ENCODE results near the gene RTEL1.
"Not testable (repeated sequence)": the region's sequence is repeated elsewhere in the genome, so short reads cannot be mapped to it uniquely, and the experiment has no call there.

The RTEL1 gene

DNA sequence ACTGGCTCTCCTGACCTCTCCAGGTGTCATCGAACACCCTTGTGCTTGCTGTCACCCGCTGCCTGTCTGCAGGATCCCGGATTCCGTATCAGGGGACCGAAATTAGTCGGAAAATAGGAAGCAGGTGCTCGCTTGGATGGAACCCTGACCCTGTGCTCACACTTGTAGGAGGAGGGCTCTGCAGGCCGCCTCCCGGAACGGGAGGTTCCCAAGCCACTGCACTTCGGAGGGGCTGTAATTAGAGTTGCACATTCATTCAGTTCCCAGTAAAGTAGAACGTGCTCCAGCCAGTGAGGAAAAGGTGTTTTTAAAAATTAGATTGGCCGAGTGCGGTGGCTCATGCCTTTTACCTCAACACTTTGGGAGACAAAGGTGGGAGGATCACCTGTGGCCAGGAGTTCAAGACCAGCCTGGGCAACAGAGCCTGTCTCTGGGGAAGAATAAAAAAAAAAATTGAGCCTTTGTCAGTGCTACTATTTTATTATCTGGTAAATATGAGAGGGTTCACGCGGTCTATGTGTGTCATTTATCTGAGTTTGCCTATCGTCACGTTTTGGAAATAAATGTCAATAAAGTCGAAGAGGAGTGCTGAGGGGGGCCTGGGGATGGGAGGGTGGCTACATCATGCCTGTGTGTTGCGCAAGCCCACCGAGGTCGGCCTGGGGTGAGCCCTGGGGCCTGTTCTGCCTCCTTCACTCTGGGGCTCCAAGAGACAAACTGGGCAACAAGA is 29.7 kb upstream of the RTEL1 start:
- peak; percentile 78 to 81 for DNase-seq

DNA sequence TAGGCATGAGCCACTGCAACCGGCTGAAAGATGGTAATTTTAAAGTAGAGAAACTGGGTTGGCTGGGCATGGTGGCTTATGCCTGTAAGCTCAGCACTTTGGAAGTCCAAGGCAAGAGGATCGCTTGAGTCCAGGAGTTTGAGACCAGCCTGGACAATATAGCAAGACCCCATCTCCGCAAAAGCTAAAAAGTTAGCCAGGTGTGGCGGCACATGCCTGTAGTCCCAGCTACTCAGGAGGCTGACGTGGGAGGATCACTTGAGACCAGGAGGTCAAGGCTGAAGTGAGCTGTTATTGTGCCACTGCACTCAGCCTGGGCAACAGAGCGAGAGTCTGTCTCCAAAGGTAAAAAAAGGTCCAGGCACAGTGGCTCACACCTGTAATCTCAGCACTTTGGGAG is 27.2 kb upstream of the RTEL1 start:
- DNase-seq: not testable (repeated sequence)

DNA sequence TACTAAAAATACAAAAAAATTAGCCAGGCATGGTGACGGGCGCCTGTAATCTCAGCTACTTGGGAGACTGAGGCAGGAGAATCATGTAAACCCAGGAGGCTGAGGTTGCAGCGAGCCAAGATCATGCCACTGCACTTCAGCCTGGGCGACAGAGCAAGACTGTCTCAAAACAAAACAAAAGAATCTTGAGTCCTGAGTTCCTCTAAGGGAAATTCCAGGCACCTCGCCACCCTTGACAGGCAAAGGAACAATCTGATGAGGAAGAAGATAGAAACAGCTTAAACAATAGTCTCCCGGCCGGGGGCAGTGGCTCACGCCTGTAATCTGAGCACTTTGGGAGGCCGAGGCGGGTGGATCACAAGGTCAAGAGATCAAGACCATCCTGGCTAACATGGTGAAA is 26.7 kb upstream of the RTEL1 start:
- not testable (repeated sequence) for DNase-seq

DNA sequence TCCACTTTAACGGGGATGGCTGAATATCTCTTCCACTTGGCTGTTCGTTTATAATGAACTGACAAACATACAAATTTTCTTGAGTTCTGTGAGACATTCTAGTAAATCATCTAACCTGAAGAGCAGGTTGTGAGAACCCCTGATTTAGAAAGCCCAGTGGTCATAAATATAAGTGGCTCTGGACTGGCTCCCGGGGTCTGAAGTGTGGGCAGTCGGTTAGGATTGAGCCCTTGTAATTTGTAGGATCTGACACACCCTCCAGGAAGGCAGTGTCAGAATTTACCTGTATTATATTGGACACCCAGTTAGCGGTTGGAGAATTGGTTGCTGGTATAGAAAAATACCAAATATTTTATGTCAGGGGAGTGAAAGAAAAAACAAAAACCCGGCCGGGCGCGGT is 24.4 kb upstream of the RTEL1 start:
- no peak for DNase-seq

DNA sequence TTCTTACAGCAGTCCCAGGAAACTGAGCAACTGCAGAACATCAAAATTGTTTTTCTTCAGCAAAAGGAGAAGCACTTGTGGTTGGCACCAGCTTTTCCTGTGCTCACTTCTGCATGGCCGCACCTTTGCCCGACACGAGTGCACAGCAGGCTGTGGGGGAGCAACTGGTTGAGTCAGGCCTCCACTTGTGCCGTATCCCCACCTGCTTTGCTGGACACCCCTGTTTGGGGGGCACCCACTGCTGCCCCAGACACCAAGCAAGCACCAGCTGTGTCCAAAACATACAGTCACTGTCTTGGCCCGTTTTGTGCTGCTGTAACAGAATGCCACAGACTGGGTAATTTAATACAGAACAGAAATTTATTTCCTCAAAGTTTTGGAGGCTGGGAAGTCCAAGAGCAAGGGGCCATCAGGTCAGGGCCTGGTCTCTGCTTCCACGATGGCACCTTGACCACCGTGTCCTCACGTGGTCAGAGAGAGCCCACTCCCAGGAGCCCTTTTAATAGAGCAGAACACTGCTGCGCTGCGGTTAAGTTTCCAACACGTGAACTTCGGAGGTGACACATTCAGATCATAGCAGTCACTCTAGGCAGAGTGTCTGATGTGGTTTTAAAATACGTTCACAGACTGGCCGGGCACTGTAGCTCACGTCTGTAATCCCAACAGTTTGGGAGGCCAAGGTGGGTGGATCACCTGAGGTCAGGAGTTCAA is 22.5 kb upstream of the RTEL1 start:
- DNase-seq: peak; percentile 79 to 85

DNA sequence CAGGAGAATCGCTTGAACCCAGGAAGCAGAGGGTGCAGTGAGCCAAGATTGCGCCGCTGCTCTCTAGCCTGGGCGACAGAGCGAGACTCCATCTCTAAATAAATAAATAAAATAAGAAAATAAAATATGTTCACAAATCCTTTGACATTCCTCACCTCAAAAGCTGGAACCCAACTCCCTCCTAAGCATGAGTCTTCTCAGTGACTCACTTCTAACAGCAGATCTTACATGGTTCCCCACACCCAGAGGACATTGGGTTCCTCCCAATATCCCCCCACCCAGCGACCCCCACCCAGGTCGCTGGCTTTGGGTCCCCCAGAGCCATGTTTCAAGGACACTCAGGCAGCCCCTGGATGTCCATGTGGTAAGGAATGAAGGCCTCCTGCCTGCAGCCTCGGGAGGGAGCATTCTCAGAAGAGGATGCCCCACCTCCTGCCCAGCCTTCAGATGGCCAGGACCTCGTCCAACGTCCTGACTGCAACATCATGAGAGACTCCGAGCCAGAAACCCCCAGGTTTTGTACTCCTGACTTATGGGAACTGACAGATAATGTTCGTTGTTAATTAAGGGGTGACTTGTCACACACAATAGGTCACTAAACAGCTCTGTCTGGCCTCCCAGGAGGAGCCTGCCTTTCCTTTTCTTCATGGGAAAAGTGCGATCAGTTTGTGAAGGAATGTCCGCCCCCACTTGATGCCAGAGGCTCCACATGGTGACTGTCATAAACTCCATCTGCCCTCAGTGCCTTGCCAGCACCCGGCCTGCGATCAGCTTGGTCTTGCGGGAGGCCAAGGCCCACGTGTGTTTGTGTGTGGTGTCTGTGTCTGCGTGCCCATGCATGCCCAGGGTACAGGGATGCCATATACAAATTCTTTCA is 21.1 kb upstream of the RTEL1 start:
- DNase-seq: no peak

DNA sequence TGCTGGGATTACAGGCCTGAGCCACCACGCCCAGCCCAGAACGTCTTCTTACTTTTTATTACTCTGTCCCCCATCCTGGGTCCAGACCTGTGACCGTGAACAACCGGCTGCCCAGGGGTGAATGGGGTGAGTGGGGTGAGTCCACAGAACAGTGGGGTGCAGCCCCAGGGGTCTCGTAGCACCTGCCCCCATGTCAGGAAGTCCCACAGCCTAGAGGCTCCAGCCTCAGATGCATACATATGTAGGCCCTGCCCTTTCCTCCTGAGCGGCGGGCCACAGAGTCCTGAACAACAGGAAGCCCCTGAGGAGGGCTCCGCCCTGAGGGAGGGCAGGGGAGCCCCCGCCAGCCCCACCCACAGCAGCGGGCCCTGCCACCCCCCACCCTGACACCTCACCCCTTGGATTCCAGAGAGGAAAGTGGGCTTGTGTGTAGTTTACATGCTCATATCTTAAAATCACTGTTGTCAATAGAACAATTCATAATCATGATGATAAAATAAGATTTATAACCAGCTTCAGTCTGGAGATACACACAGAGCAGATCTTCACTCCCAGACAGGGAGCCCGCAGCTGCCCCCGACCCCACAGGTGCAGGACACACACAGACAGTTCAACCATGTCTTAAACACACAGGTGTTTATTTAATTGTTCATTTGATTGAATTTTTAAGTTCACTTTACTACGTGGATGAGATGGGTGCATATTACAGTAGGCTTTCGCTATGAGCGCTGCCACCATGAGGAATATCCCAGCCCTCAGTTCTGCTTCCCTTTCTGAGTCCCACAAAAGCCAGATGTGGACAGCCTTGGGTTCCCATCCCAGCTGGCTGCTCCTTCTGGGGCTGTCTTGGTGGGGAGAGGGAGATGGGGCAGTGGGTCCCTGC is 18.8 kb upstream of the RTEL1 start:
- no peak for DNase-seq

DNA sequence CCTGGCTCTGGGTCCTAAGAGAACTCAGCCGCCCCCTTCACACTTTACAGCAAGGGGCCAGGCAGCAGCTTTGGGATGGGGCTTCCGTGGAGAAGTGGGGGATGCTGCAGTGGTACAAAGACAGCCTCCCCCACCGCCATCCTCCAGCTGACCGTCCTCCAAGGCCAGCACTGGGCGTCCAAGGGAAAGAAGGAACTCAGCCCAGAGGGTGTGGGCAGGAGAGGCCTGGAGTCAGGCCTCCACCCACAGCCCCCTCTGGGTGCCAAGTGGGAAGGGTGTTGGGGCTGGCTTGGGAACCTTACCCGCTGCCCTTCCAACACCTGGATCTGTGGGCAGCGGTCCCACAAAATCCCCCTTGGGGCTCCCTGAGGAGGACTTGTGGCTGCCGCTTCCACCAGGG is 18.0 kb upstream of the RTEL1 start:
- no peak for DNase-seq

DNA sequence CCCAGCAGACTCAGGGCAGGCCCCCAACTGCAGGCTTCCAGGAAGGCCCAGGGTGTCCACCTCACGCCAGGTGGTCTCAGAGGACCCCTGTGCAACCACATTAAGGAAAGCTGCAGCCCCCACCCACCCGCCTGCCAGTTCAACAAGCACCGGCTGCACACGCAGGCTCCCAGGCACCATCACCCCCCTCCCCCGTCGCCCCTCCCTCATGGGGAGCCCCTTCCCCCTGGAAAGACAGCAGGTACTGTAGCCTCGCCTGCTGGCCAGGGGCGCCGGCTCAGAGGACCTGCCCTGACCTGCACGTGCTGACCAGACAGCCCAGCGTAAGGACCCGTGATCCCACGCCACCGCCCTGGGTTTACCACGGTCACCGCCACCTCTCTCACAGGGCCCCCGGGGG is 17.4 kb upstream of the RTEL1 start:
- not testable (repeated sequence) for DNase-seq

DNA sequence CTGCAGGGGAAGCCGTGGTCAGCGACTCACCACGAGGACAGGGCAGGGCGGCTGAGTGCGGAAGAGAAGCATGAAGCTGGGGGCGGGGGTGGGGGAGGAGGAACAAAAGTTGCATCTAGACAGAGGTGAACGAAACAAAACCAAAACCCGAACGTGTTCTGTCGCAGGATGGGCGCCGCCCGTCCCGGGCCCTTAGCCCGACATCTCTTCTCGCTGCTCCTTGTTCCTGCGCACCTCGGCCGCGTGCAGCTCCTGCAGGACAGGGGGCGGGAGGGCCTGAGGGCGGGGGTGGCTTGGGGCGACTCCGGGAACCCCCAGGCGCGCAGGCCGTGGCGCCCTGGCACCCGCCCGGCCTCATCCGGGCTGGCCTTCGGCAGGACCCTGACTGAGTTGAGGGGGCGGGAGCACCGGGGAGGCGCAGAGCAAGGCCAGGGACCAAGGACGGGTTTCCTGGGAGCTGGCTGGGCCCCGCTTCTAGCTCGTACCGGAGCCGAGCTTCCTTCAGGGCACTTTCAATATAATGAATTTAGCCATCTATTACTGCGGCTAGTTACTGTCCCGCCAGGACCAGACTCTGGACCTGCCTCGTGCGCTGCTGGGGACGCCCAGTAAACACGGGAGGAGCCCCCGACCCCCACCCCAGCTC is 16.8 kb upstream of the RTEL1 start:
- DNase-seq: no peak

DNA sequence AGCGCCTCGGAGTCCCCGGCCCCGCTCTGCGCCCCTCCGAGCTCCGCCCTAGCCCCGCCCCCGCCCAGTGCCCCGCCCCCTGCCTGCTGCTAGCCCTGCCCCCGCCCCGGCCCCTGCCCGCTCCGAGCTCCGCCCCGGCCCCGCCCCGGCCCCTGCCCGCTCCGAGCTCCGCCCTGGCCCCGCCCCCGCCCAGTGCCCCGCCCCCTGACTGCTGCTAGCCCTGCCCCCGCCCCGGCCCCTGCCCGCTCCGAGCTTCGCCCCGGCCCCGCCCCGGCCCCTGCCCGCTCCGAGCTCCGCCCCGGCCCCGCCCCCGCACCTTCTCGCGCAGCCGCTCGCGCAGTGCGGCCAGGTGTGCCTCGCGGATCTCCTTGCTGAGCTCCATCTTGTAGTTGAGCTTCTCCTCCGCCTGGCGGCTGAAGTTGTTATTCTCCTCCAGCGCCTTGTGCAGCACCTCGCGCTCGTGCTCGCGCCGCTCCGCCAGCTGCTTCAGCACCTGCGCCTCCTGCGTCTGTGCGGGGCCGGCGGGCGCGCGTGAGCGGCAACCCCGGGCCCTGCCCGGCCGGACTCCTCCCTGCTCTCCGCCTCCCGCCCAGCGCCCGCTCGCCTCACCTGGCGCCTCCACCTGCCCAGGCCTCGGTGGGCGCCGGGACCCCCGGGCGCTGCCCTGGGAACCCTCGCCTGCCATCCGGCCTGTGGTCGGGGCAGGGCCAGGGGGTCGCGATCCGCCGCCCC is 16.2 kb upstream of the RTEL1 start:
- DNase-seq: no peak

DNA sequence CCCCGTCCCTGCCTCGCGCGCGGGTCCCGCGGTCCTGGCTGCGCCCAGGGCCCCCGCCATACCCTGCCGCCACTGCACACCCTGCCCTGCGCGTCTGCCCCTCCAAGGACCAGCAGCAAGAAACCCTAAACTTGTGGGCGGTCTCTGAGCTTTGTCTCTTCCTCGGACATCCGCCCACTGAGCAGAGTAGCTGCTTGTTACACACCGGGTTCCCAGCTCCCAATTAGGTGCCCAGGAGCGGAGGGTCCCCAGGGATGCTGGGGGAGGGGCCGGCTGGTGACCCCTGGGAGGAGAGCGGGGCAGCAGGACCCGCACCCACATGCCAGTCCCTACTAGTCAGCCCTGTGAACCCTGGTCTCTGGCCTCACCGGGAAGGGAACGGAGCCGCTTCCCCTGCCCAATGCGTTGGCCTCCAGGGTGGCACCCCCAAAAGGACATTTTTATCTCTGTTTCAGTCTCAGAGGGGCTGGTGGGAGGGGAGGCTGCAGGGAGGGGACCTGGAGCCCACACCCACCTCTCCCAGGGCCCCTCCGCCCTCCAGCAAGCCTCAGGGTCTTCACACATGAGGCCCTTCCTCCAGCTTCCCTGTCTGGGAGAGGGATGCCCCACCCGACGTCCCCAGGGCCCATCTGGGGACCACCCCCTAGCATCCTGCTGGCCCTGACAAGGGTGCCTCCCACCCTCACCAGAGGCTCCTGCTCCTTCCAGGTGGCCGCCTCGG is 15.4 kb upstream of the RTEL1 start:
- no peak for DNase-seq

DNA sequence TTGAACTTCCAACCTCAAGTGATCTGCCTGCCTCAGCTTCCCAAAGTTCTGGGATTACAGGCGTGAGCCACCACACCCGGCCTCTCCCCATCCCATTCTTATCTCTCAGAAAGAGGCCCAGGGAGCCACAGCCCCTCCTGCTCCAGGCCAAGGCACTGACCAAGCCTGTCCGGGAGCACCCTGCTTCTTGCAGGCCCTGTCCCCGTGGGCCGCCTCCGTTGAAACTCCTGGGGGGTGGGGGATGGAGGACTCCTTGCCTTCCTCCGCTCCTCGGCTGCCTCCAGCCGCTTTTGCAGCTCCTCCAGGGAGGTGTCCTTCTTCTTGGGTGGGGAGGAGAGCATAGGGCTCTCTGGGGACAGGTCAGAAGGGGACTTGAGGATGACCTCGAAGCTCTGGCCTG is 14.6 kb upstream of the RTEL1 start:
- DNase-seq: no peak

DNA sequence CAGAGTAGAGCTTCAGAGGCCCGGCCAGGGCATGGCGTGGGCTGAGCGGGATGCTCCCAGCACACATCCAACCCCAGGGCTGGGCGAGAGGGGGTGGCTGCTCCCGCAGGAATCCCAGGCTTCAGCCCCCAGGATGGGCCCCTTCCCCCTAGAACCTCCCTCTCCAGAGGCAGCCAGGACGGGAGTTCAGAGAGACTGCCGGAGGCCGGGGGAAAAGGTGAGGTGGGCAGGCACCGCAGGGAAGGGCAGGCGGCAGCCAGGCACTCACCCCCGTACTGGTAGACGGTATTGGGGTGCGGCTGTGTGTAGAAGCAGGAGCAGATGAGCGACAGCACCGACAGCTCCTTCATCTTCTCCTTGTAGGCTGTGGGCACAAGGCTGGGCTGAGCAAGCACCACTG is 14.2 kb upstream of the RTEL1 start:
- DNase-seq: no peak

DNA sequence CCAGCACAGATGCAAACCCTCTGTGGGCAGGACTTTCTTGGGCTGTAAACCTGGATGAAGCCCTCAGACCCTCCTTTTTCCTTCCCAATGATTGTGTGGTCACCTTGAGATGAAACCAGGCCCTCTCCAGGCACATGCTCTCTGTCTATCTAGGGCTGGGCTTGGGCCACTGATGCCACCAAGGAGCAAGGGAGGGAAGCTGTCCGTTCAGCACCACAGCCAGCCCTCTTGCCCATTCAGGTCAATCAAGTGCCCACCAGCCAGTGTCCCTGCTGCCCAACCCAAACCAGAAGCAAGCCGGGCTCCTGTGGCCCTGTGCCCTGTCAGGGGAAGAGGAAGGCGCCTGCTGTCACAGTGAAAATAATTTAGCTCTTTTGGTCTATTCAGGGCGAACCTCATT is 12.9 kb upstream of the RTEL1 start:
- peak in 1 of 2 experiments; percentile 3 for DNase-seq

DNA sequence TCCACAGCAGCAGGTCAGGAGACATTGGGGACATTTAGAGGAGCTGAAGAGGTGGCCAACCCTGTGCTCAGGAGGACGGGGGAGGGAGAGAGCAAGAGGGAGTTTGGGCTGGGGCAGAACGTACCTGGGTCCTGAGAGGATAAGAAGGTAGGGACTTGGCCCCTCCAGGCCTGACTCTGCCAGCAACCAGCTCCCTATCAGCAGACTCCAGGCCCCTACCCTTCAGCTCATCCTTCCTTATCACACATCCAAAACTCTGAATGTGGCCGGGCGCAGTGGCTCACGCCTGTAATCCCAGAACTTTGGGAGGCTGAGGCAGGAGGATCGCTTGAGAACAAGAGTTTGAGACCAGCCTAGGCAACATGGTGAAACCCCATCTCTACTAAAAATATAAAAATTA is 9.9 kb upstream of the RTEL1 start:
- DNase-seq: no peak

DNA sequence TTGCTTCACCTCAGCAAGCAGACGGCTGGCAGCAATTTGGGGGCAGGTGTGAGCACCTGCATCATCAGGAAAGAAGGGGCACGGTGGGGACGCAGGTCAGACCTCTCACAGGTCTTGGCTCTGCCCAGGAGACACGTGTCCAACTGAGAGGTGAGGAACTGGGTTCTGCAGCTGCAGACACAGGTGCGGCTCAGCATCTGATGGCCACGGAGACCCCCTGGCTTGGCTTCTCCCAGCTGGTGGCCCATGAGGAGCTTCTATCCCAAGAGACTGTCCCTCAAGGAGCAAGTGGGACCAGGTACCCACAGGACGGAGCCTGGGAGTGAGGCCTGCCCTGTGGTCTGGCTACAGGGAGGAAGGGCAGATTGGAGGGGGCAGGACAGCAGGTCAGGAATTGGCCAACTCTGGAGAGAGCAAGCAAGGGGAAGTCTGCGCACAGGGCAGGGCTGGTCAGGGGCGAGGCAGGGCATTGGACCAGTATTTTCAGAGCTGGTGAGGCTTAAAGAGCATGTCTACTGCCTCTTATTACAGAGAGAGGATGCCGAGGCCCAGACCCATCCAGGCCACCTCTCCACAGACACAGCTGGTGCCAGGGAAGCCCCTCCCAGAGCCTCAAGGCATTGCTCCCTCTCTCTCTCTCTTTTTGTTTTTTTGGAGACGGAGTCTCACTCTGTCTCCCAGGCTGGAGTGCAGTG is 9.1 kb upstream of the RTEL1 start:
- DNase-seq: no peak

DNA sequence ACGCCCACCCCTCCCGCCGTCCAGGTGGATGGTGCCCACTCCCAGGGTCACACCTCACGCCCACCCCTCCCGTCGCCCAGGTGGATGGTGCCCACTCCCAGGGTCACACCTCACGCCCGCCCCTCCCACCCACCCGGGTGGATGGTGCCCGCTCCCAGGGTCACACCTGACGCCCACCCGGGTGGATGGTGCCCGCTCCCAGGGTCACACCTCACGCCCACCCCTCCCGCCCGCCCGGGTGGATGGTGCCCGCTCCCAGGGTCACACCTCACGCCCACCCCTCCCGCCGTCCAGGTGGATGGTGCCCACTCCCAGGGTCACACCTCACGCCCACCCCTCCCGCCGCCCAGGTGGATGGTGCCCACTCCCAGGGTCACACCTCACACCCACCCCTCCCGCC is 7.6 kb upstream of the RTEL1 start:
- not testable (repeated sequence) for DNase-seq

DNA sequence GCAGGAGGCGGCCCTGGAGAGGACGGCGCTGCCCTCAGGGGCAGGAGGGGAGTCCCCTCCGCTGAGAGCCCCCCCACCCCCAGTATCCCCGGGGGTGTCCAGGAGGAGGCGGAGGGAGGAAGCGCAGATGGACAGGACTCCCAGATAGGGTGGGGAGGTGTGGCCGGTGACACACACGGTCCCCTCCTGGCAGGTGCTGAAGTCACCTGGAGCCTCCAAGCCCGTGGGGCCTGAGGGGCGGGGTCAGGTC is 6.2 kb upstream of the RTEL1 start:
- no peak for DNase-seq

DNA sequence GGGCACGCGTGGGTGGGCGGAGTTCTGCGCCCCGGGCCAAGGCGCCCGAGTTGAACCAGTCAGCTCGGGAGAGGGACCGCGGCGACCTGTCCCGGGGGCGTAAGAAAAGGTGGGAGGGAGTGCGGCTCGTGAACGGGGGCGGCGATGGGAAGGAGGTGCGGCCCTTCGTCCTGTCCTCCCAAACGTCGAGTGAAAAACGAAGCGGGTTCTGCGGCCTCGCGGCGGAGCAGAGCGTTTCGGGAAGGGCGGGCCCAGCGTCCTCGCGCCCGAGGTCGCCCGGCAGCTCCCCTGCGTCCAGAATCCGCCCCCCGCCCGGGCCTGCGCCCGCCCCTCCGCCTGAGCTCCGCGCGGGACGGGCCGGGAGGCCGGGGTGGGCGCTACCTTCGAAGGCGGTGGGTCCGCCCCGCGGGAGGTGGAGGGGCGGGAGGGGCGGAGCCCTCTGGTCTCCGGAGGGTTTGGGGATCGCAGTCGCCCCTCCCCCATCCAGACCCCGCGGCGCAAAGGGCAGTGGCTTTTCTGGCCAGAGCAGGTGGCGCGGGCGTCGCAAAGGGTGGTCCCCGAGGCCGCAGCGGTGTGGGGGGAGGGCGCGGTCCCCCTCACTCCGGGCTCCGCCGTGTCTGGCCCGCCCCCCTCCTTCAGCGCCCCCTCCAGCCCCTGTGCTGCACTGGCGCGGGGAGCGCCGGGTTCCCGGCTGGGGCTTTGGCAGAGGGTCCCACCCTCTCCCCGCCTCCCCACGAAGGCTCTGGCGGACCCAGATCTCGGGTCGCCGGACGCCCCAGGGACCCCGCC is 5.7 kb upstream of the RTEL1 start:
- no peak for DNase-seq
